ENCODE measurements around the gene ULK4.
A peak's percentile ranks its signal among the peaks of the same experiment; 100 is the strongest.
"Not testable (repeated sequence)": the region's sequence is repeated elsewhere in the genome, so short reads cannot be mapped to it uniquely, and the experiment has no call there.

ULK4 gene

GRCh38 chr3:41749988-41750387 lies 211.9 kb downstream of the ULK4 start:
- no peak for FAIRE-seq

GRCh38 chr3:41746215-41746614 lies 215.7 kb downstream of the ULK4 start:
- no peak for FAIRE-seq

GRCh38 chr3:41742121-41742520 lies 219.8 kb downstream of the ULK4 start:
- FAIRE-seq, result no peak

- no peak for FAIRE-seq
Observed at GRCh38 chr3:41740374-41740886, 221.5 kb downstream of the ULK4 start.

- no peak for FAIRE-seq
Observed at GRCh38 chr3:41726891-41727290, 235.0 kb downstream of the ULK4 start.

GRCh38 chr3:41717641-41718040 lies 244.3 kb downstream of the ULK4 start:
- FAIRE-seq, result no peak

GRCh38 chr3:41716471-41716870 lies 245.4 kb downstream of the ULK4 start:
- FAIRE-seq, result peak; percentile 97

- FAIRE-seq, result peak; percentile 71
Observed at GRCh38 chr3:41715376-41715775, 246.5 kb downstream of the ULK4 start.

GRCh38 chr3:41711651-41712050 lies 250.3 kb downstream of the ULK4 start:
- no peak for FAIRE-seq

GRCh38 chr3:41710646-41711388 lies 251.1 kb downstream of the ULK4 start:
- no peak for FAIRE-seq

- FAIRE-seq, result not testable (repeated sequence)
Observed at GRCh38 chr3:41709213-41709612, 252.7 kb downstream of the ULK4 start.

- FAIRE-seq, result no peak
Observed at GRCh38 chr3:41708176-41708575, 253.7 kb downstream of the ULK4 start.

- FAIRE-seq, result no peak
Observed at GRCh38 chr3:41705893-41706292, 256.0 kb downstream of the ULK4 start.

- no peak for FAIRE-seq
Observed at GRCh38 chr3:41701191-41701698, 260.7 kb downstream of the ULK4 start.

GRCh38 chr3:41700155-41700554 lies 261.7 kb downstream of the ULK4 start:
- FAIRE-seq, result no peak

GRCh38 chr3:41698898-41699297 lies 263.0 kb downstream of the ULK4 start:
- no peak for FAIRE-seq

GRCh38 chr3:41697702-41698101 lies 264.2 kb downstream of the ULK4 start:
- FAIRE-seq, result no peak

GRCh38 chr3:41695806-41696205 lies 266.1 kb downstream of the ULK4 start:
- FAIRE-seq, result not testable (repeated sequence)

- FAIRE-seq, result peak; percentile 95
Observed at GRCh38 chr3:41693799-41694198, 268.1 kb downstream of the ULK4 start.

- no peak for FAIRE-seq
Observed at GRCh38 chr3:41690766-41691563, 270.9 kb downstream of the ULK4 start.

GRCh38 chr3:41688595-41689380 lies 273.1 kb downstream of the ULK4 start:
- no peak for FAIRE-seq

- FAIRE-seq, result no peak
Observed at GRCh38 chr3:41684797-41685735, 276.8 kb downstream of the ULK4 start.

Measured in endometrium (tissue), 2 donors.